Mucosa of descending colon (tissue), 3 donors: ENCODE results near the gene TCF4. TPM values are rescaled to one million over a fixed set of nuclear protein-coding genes. Genes with fewer than 3 reads are reported as not detected.

Source experiments
- ATAC-seq: fragments of 200-7000 bp; cut with Tn5 transposase; one replicate; pipeline ENCODE4 v1.9.1; 2020; ENCODE audit warnings: mild to moderate bottlenecking, moderate library complexity
- DNase-seq, 3 donors: peaks; one replicate each; pipeline ENCODE4 v3.0.0-alpha.2; 2020
- H3K36me3 ChIP-seq: fragments of 200-600 bp; one replicate; pipeline ENCODE4 v1.8.0; 2021; ENCODE audit warnings: low read depth, mild to moderate bottlenecking
- H3K4me1 ChIP-seq: fragments of 200-600 bp; one replicate; pipeline ENCODE4 v1.8.0; 2021; ENCODE audit warnings: low read depth, mild to moderate bottlenecking
- H3K4me3 ChIP-seq: fragments of 200-600 bp; one replicate; pipeline ENCODE4 v1.8.0; 2021; ENCODE audit warnings: mild to moderate bottlenecking
- H3K9me3 ChIP-seq: fragments of 200-600 bp; one replicate; pipeline ENCODE4 v1.8.0; 2021; ENCODE audit warnings: mild to moderate bottlenecking
- intact Hi-C, 2 donors: fragments of 100-400 bp; cut with DNase I in 1 of 2; cut with micrococcal nuclease in 1 of 2; formaldehyde crosslinking; loops; one replicate each; pipeline versions ENCODE4 v1.11.0 to v1.11.1; 2022; cut with DNase I, micrococcal nuclease
- total RNA-seq, 3 donors: library from RNA; stranded (reverse); fragmentation: NEBNext Ultra II Directional in 2 of 3; extraction: Animal tissue kit (Norgen Biotek cat#: 25700) in 2 of 3; gene quantifications; one replicate each; pipeline versions ENCODE4 v1.2.1 to v1.2.4, GENCODE V29; 2021 to 2023
- TF ChIP-seq, protein P1 (sequence below): fragments of 200-600 bp; IDR thresholded peaks from one replicate; pipeline ENCODE4 v1.8.0; 2022; ENCODE audit warnings: antibody characterized with exemption, mild to moderate bottlenecking
- donor health status: DM: no; HTN: no; CAD: no; lungs with moderate emphysema.
- donor health status: DM: no; HTN: no; CAD: no.
- donor health status: DM: no; HTN: yes; CAD: no.

The TCF4 gene
- total RNA-seq, 3 donors from 2014 or later: 20.7 to 88.2 (median 24.6) TPM

DNA sequence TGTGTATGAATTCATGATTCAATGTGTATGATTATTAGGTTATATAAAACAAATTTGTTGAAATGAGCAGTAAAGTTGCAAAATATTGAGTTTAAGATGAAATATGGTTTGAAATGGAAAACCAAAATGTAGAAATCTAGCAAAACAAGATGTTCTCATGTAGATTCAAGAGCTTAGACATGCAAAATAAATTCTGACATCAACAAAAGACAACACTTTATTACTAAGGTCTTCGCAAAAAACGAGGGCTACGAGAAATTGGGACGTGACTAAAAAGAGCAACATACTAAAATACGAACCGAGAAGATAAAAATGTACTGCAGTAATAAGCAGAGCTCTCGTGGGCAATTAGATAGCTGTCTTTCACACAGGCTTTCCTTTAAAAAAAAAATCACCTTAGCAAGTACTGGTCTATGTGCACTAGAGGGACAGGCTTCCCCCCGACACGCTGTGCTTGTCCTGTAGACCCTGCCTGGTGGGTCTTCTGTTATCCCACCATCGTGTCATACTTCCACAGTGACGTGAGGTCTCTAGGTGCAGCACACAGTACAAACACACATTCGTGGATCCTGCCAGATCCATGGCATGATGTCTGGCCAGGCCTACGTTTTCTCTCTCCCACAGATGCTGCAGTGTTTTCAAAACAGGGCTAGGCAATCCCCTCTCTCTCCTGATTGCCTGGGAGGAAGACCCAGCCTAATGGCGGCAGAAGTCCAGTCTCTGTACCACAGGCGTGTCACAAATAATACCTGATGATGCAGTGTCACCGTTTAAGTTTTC lies 240.8 kb downstream of the TCF4 start:
- DNase-seq (no peak), ATAC-seq (no peak)
- TF ChIP-seq, protein P1, sequence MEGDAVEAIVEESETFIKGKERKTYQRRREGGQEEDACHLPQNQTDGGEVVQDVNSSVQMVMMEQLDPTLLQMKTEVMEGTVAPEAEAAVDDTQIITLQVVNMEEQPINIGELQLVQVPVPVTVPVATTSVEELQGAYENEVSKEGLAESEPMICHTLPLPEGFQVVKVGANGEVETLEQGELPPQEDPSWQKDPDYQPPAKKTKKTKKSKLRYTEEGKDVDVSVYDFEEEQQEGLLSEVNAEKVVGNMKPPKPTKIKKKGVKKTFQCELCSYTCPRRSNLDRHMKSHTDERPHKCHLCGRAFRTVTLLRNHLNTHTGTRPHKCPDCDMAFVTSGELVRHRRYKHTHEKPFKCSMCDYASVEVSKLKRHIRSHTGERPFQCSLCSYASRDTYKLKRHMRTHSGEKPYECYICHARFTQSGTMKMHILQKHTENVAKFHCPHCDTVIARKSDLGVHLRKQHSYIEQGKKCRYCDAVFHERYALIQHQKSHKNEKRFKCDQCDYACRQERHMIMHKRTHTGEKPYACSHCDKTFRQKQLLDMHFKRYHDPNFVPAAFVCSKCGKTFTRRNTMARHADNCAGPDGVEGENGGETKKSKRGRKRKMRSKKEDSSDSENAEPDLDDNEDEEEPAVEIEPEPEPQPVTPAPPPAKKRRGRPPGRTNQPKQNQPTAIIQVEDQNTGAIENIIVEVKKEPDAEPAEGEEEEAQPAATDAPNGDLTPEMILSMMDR: no peak
- H3K36me3 ChIP-seq: no peaks in the 10 kb centered on the region
- H3K4me3 ChIP-seq: no peak overlapping the region
- intact Hi-C loops: no loop called here
- no peaks in the 10 kb centered on the region for H3K4me1 ChIP-seq
- H3K9me3 ChIP-seq: no peaks in the 10 kb centered on the region

GRCh38 chr18:55346387-55346786 lies 241.6 kb downstream of the TCF4 start:
- Histone ChIP-seq H3K4me1 (no peaks in the 10 kb centered on the region), H3K9me3 (no peaks in the 10 kb centered on the region), H3K36me3 (no peaks in the 10 kb centered on the region), H3K4me3 (no peak overlapping the region)
- intact Hi-C loops: no loop called here
- no peak for ATAC-seq
- DNase-seq: no peak
- TF ChIP-seq, protein P1: no peak

GRCh38 chr18:55345103-55345950 lies 242.7 kb downstream of the TCF4 start:
- ATAC-seq (no peak), DNase-seq (no peak)
- intact Hi-C loops: no loop called here
- H3K4me3 ChIP-seq: no peak overlapping the region
- no peaks in the 10 kb centered on the region for H3K36me3 ChIP-seq
- H3K4me1 ChIP-seq: no peaks in the 10 kb centered on the region
- H3K9me3 ChIP-seq: no peaks in the 10 kb centered on the region
- TF ChIP-seq, protein P1: no peak

DNA sequence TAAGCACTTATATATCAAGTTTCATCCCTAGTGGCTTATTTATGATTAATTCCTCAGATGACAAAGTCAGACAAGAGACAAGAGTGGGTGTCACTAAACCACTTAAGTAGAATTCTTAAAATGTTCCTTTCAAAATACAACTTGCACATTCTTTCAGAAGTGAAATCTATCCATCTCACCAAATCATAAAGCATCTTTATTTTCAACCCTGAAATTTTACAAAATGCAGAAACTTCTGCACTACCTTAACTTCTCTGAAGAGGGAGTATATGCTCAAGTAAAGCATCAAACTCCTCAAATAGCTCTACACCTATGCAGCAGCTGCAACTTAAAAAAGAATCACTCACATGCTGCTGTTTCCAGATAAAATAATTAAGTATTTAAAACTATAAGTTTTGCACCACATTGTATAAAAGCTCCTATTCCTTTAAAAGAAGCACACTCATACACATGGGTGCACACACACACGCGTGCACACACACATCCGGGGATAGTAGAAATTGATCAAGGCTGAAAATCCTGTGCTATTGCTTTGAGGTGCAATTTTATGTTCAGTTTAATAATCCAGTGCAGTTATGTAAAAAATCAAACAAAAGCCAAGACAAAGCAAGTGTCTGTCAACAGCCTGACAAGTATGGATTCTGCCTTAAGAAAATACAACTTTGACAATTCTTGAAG lies 244.5 kb downstream of the TCF4 start:
- Histone ChIP-seq H3K36me3 (no peaks in the 10 kb centered on the region), H3K9me3 (no peaks in the 10 kb centered on the region), H3K4me1 (no peaks in the 10 kb centered on the region), H3K4me3 (no peak overlapping the region)
- TF ChIP-seq, protein P1: no peak
- ATAC-seq: no peak
- DNase-seq: no peak
- intact Hi-C loops: no loop called here

- intact Hi-C loops: no loop called here
Observed at GRCh38 chr18:55340998-55341397, 247.0 kb downstream of the TCF4 start.

More at GRCh38 chr18:55340998-55341397, 247.0 kb downstream of the TCF4 start:
- no peaks in the 10 kb centered on the region for H3K36me3 ChIP-seq
- H3K9me3 ChIP-seq: no peaks in the 10 kb centered on the region
- ATAC-seq (no peak), DNase-seq (no peak)
- TF ChIP-seq, protein P1: no peak
- no peak overlapping the region for H3K4me3 ChIP-seq
- H3K4me1 ChIP-seq: no peaks in the 10 kb centered on the region
